Neural progenitor cell (in vitro differentiated cells): ENCODE results near the gene COX7A2L. TPM values are rescaled to one million over a fixed set of nuclear protein-coding genes. Genes with fewer than 3 reads are reported as not detected.

ENCODE experiments used
- DNase-seq: peaks from one replicate; pipeline ENCODE4 v3.0.0-alpha.2; 2016; ENCODE audit warnings: low spot score
- H2AFZ ChIP-seq: fragments of 200-600 bp; sonication (generic); replicated peaks from 2 replicates; pipeline ENCODE4 v1.6.1; 2016; ENCODE audit warnings: antibody characterized with exemption
- H3F3A ChIP-seq: fragments of 200-600 bp; sonication (generic); 2 replicates; pipeline ENCODE4 v1.6.1; 2016; ENCODE audit warnings: antibody characterized with exemption, low read depth
- H3K27ac ChIP-seq: fragments of 200-600 bp; sonication (generic); 2 replicates; pipeline ENCODE4 v1.5.1; 2016; ENCODE audit warnings: mild to moderate bottlenecking
- H3K27me3 ChIP-seq: fragments of 200-600 bp; sonication (generic); 2 replicates; pipeline ENCODE4 v1.6.1; 2016; ENCODE audit warnings: mild to moderate bottlenecking, moderate library complexity
- H3K36me3 ChIP-seq: fragments of 200-600 bp; sonication (generic); 2 replicates; pipeline ENCODE4 v1.5.1; 2016
- H3K4me1 ChIP-seq: fragments of 200-600 bp; sonication (generic); 2 replicates; pipeline ENCODE4 v1.6.1; 2016; ENCODE audit warnings: mixed run types
- H3K4me2 ChIP-seq: fragments of 200-600 bp; sonication (generic); 2 replicates; pipeline ENCODE4 v1.6.1; 2016
- H3K4me3 ChIP-seq: fragments of 200-600 bp; sonication (generic); 2 replicates; pipeline ENCODE4 v1.5.1; 2016
- H3K79me2 ChIP-seq: fragments of 200-600 bp; sonication (generic); 2 replicates; pipeline ENCODE4 v1.6.1; 2016; ENCODE audit warnings: low read depth
- H3K9ac ChIP-seq: fragments of 200-600 bp; sonication (generic); 2 replicates; pipeline ENCODE4 v1.6.1; 2016
- H3K9me3 ChIP-seq: fragments of 200-600 bp; sonication (generic); 2 replicates; pipeline ENCODE4 v1.5.1; 2016; ENCODE audit warnings: low read depth
- H4K20me1 ChIP-seq: fragments of 200-600 bp; sonication (generic); 2 replicates; pipeline ENCODE4 v1.6.1; 2016; ENCODE audit warnings: low read depth
- H3K27ac Mint-ChIP-seq: 3 replicates; pipeline ENCODE4 v1.8.0; 2021; ENCODE audit warnings: mixed read lengths
- H3K27me3 Mint-ChIP-seq: 2 replicates; pipeline ENCODE4 v1.8.0; 2022; ENCODE audit warnings: low read depth, mild to moderate bottlenecking, inconsistent platforms, moderate library complexity, mixed read lengths; ENCODE audit not compliant: insufficient read depth
- H3K36me3 Mint-ChIP-seq: 3 replicates; pipeline ENCODE4 v1.8.0; 2021; ENCODE audit warnings: mixed read lengths
- H3K4me1 Mint-ChIP-seq: 3 replicates; pipeline ENCODE4 v1.8.0; 2021; ENCODE audit warnings: mixed read lengths
- H3K4me3 Mint-ChIP-seq: 3 replicates; pipeline ENCODE4 v1.8.0; 2021; ENCODE audit warnings: mild to moderate bottlenecking, moderate library complexity, mixed read lengths
- H3K9me3 Mint-ChIP-seq: 3 replicates; pipeline ENCODE4 v1.8.0; 2020; ENCODE audit warnings: mixed read lengths
- EZH2 ChIP-seq: fragments of 200-600 bp; sonication (generic); IDR thresholded peaks from 2 replicates; pipeline ENCODE4 v1.6.1; 2017; ENCODE audit warnings: antibody characterized with exemption, mild to moderate bottlenecking, moderate library complexity
- EZH2phosphoT487 ChIP-seq: fragments of 200-600 bp; sonication (generic); IDR thresholded peaks from 2 replicates; pipeline ENCODE4 v1.6.1; 2017; ENCODE audit warnings: antibody characterized with exemption
- total RNA-seq: library from RNA; depleted of rRNA; stranded (reverse); fragments of >200 nt; gene quantifications from 2 replicates; pipeline ENCODE4 v1.2.3, GENCODE V29; 2015; ENCODE audit warnings: low replicate concordance
- TF ChIP-seq, protein P1 (sequence below): fragments of 200-600 bp; sonication (generic); IDR thresholded peaks from 2 replicates; pipeline ENCODE4 v1.5.1; 2017; ENCODE audit warnings: antibody characterized with exemption, mild to moderate bottlenecking

COX7A2L gene
- total RNA-seq, 1 donor from 2014 or later, result 292 TPM

DNA sequence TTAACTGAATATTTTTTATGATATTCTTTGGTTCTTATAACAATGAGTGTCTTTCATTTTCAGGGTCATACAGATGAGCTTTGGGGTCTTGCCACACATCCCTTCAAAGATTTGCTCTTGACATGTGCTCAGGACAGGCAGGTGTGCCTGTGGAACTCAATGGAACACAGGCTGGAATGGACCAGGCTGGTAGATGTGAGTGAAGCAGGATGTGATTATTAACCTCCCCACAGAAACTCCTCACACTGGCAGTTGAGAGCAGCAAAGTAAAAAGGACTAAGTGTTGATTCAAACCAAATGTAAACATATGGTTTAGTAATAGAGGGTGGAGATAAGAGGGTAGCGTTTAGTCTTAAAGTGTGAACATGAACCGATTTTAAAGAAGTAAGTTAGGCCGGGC lies 57.8 kb downstream of the COX7A2L start:
- no peak overlapping the region for H2AFZ ChIP-seq
- H3K27ac ChIP-seq, result no peak overlapping the region
- no peaks in the 10 kb centered on the region for H4K20me1 ChIP-seq
- H3K27ac Mint-ChIP-seq, result no peak overlapping the region
- H3K4me2 ChIP-seq, result no peak overlapping the region
- H3K27me3 ChIP-seq, result no peaks in the 10 kb centered on the region
- no peaks in the 10 kb centered on the region for H3K4me1 Mint-ChIP-seq
- no peaks in the 10 kb centered on the region for H3K9me3 ChIP-seq
- H3K4me3 ChIP-seq, result no peak overlapping the region
- peaks cover 34% of the 10 kb centered on the region for H3K36me3 ChIP-seq
- H3K36me3 Mint-ChIP-seq, result peaks cover 13% of the 10 kb centered on the region
- no peak for DNase-seq
- no peak overlapping the region for H3K9ac ChIP-seq
- no peaks in the 10 kb centered on the region for H3K27me3 Mint-ChIP-seq
- no peaks in the 10 kb centered on the region for H3K79me2 ChIP-seq
- TF ChIP-seq EZH2 (no peak), EZH2phosphoT487 (no peak)
- TF ChIP-seq, protein P1, sequence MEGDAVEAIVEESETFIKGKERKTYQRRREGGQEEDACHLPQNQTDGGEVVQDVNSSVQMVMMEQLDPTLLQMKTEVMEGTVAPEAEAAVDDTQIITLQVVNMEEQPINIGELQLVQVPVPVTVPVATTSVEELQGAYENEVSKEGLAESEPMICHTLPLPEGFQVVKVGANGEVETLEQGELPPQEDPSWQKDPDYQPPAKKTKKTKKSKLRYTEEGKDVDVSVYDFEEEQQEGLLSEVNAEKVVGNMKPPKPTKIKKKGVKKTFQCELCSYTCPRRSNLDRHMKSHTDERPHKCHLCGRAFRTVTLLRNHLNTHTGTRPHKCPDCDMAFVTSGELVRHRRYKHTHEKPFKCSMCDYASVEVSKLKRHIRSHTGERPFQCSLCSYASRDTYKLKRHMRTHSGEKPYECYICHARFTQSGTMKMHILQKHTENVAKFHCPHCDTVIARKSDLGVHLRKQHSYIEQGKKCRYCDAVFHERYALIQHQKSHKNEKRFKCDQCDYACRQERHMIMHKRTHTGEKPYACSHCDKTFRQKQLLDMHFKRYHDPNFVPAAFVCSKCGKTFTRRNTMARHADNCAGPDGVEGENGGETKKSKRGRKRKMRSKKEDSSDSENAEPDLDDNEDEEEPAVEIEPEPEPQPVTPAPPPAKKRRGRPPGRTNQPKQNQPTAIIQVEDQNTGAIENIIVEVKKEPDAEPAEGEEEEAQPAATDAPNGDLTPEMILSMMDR, result no peak
- H3K4me3 Mint-ChIP-seq, result no peak overlapping the region
- H3K9me3 Mint-ChIP-seq, result no peaks in the 10 kb centered on the region
- H3F3A ChIP-seq, result no peaks in the 10 kb centered on the region
- no peaks in the 10 kb centered on the region for H3K4me1 ChIP-seq

DNA sequence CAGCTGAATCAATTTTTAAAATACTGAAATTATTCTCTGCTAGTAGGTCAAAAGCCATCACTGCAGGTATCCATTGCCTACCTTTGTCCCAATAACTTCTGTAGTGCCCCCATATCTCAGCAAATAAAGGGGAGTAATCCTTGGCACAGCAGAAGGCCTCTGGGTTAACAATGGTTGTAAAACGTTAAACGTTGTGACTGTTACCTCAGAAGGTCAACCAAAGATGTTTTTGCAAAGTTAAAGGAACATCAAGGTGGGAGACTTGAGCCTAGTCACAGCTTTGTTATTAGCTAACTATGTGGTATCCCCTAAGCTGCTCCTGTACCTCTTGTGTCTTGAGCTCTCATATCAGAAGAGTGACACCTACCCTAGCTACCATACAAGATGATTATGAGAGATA lies 60.5 kb downstream of the COX7A2L start:
- Histone ChIP-seq H3K9me3 (no peaks in the 10 kb centered on the region), H2AFZ (no peak overlapping the region), H3K4me2 (no peak overlapping the region), H3K27me3 (no peaks in the 10 kb centered on the region), H3K4me3 (no peak overlapping the region), H3F3A (no peaks in the 10 kb centered on the region), H3K79me2 (no peaks in the 10 kb centered on the region), H3K27ac (no peak overlapping the region), H3K36me3 (peaks cover 30% of the 10 kb centered on the region), H4K20me1 (no peaks in the 10 kb centered on the region), H3K4me1 (no peaks in the 10 kb centered on the region), H3K9ac (no peak overlapping the region)
- H3K4me3 Mint-ChIP-seq, result no peak overlapping the region
- no peaks in the 10 kb centered on the region for H3K4me1 Mint-ChIP-seq
- H3K36me3 Mint-ChIP-seq, result peaks cover 13% of the 10 kb centered on the region
- no peak for DNase-seq
- TF ChIP-seq, protein P1, result no peak
- TF ChIP-seq EZH2, result no peak
- TF ChIP-seq EZH2phosphoT487, result no peak
- no peaks in the 10 kb centered on the region for H3K9me3 Mint-ChIP-seq
- no peak overlapping the region for H3K27ac Mint-ChIP-seq
- no peaks in the 10 kb centered on the region for H3K27me3 Mint-ChIP-seq

Other genes starting within 250 kb of the COX7A2L start
- gene EML4, start 191.9 kb downstream of the COX7A2L start, total RNA-seq, result 122 and 167 TPM in 2 replicates
- 6.8 and 7.8 TPM in 2 replicates for gene KCNG3, start 132.8 kb upstream of the COX7A2L start, total RNA-seq
- gene MTA3, start 207.4 kb upstream of the COX7A2L start, total RNA-seq, result 94.0 and 117 TPM in 2 replicates